Skeletal muscle tissue (tissue), 4 donors: ENCODE measurements around the gene HMBS. TPM values are rescaled to one million over a fixed set of nuclear protein-coding genes. Genes with fewer than 3 reads are reported as not detected.
"Not testable (repeated sequence)": the region's sequence is repeated elsewhere in the genome, so short reads cannot be mapped to it uniquely, and the experiment has no call there.

Experiments
- H3K27ac ChIP-seq: one replicate; pipeline ENCODE4 v1.7.0; 2013; ENCODE audit warnings: mild to moderate bottlenecking, low read depth, low read length, inconsistent platforms
- H3K27me3 ChIP-seq, 3 donors: one replicate each; pipeline ENCODE4 v1.7.0; 2013; ENCODE audit warnings: low read length in 3 of 3; ENCODE audit not compliant: control insufficient read depth in 3 of 3, insufficient read depth in 3 of 3
- H3K36me3 ChIP-seq, 3 donors: one replicate each; pipeline ENCODE4 v1.7.0; 2013; ENCODE audit warnings: low read length in 3 of 3; ENCODE audit not compliant: control insufficient read depth in 3 of 3, insufficient read depth in 3 of 3
- H3K4me1 ChIP-seq, 3 donors: one replicate each; pipeline ENCODE4 v1.7.0; 2013; ENCODE audit warnings: low read length in 3 of 3, mild to moderate bottlenecking in 3 of 3; ENCODE audit not compliant: control insufficient read depth in 3 of 3, insufficient read depth in 3 of 3
- H3K4me3 ChIP-seq, 3 donors: one replicate each; pipeline ENCODE4 v1.7.0; 2013; ENCODE audit warnings: low read length in 3 of 3
- H3K9ac ChIP-seq, 3 donors: one replicate each; pipeline ENCODE4 v1.7.0; 2013; ENCODE audit warnings: low read length in 3 of 3, mild to moderate bottlenecking in 3 of 3, moderate library complexity in 2 of 3, low read depth in 1 of 3
- H3K9me3 ChIP-seq, 3 donors: one replicate each; pipeline ENCODE4 v1.7.0; 2013; ENCODE audit warnings: low read length in 3 of 3; ENCODE audit not compliant: control insufficient read depth in 3 of 3
- total RNA-seq: library from RNA; depleted of rRNA; stranded (reverse); fragments of >200 nt; gene quantifications from one replicate; pipeline ENCODE4 v1.2.3, GENCODE V29; 2014
- donor health status: Osteomylitis.

The HMBS gene
- total RNA-seq, 1 donor from 2014 or later: 6.8 TPM

- Histone ChIP-seq H3K4me3 (peak overlapping the region; percentile 88 to 90 (median 90)), H3K9ac (peak overlapping the region; percentile 2 to 94 (median 93))
Measured at GRCh38 chr11:119100246-119100970, 15.7 kb downstream of the HMBS start.

GRCh38 chr11:119100994-119101758 is 16.5 kb downstream of the HMBS start:
- peak overlapping the region; percentile 93 for H3K27ac ChIP-seq
- H3K4me1 ChIP-seq: peaks cover 24 to 38% (median 28%) of the 10 kb centered on the region in 3 donors
- H3K36me3 ChIP-seq: peaks cover 16 to 25% (median 21%) of the 10 kb centered on the region in 3 donors
- peak overlapping the region; percentile 88 to 90 (median 90) for H3K4me3 ChIP-seq
- peak overlapping the region; percentile 92 to 94 (median 93) for H3K9ac ChIP-seq
- no peaks in the 10 kb centered on the region for H3K27me3 ChIP-seq
- H3K9me3 ChIP-seq: no peaks in the 10 kb centered on the region

More at GRCh38 chr11:119100246-119100970, 15.7 kb downstream of the HMBS start:
- H3K27me3 ChIP-seq: no peaks in the 10 kb centered on the region
- H3K4me1 ChIP-seq: peaks cover 28 to 42% (median 30%) of the 10 kb centered on the region in 3 donors
- no peaks in the 10 kb centered on the region for H3K9me3 ChIP-seq
- H3K27ac ChIP-seq: no peak overlapping the region
- H3K36me3 ChIP-seq: peaks cover 16 to 25% (median 21%) of the 10 kb centered on the region in 3 donors

GRCh38 chr11:119101759-119102423 is 17.2 kb downstream of the HMBS start, which contains the start of gene DPAGT1:
TSS of gene DPAGT1 (minus strand) at chr11:119101853. CDS start at chr11:119101655, 198 bp downstream.
- Histone ChIP-seq H3K27me3 (no peaks in the 10 kb centered on the region), H3K9me3 (no peaks in the 10 kb centered on the region), H3K4me3 (peak within 1 kb of the TSS; percentile 88 to 90 (median 90)), H3K36me3 (peaks cover 14 to 19% (median 15%) of the 10 kb centered on the region in 3 donors), H3K9ac (peak within 1 kb of the TSS; percentile 92 to 94 (median 93)), H3K4me1 (peaks cover 31 to 45% (median 35%) of the 10 kb centered on the region in 3 donors), H3K27ac (peak within 1 kb of the TSS; percentile 93)

GRCh38 chr11:119103161-119103664 is 18.5 kb downstream of the HMBS start:
- H3K9ac ChIP-seq: peak overlapping the region in 2 of 3 donors; percentile 54 to 93
- H3K27ac ChIP-seq: peak overlapping the region; percentile 93
- peaks cover 36 to 53% (median 40%) of the 10 kb centered on the region in 3 donors for H3K4me1 ChIP-seq
- not testable (repeated sequence) for H3K9me3 ChIP-seq, H3K36me3 ChIP-seq, H3K27me3 ChIP-seq
- peak overlapping the region; percentile 39 to 90 (median 88) for H3K4me3 ChIP-seq

GRCh38 chr11:119103793-119104192 is 19.1 kb downstream of the HMBS start:
- H3K9me3 ChIP-seq: no peaks in the 10 kb centered on the region
- no peak overlapping the region for H3K9ac ChIP-seq
- no peaks in the 10 kb centered on the region for H3K27me3 ChIP-seq
- H3K27ac ChIP-seq: no peak overlapping the region
- peaks cover 0 to 2% (median 0%) of the 10 kb centered on the region in 3 donors for H3K36me3 ChIP-seq
- H3K4me1 ChIP-seq: peaks cover 42 to 58% (median 46%) of the 10 kb centered on the region in 3 donors
- H3K4me3 ChIP-seq: no peak overlapping the region

GRCh38 chr11:119106564-119107537 is 22.2 kb downstream of the HMBS start, which contains the start of gene C2CD2L:
TSS of gene C2CD2L (plus strand) at chr11:119107344. CDS start at chr11:119107742, 398 bp downstream.
- Histone ChIP-seq H3K27me3 (no peaks in the 10 kb centered on the region), H3K4me1 (peaks cover 31 to 47% (median 35%) of the 10 kb centered on the region in 3 donors), H3K27ac (peak within 1 kb of the TSS; percentile 57), H3K4me3 (peak within 1 kb of the TSS; percentile 65 to 85 (median 77)), H3K9ac (peak within 1 kb of the TSS; percentile 69 to 86 (median 73)), H3K9me3 (no peaks in the 10 kb centered on the region), H3K36me3 (peaks cover 12 to 18% (median 16%) of the 10 kb centered on the region in 3 donors)

GRCh38 chr11:119107538-119108145 is 23.0 kb downstream of the HMBS start:
- peaks cover 20 to 25% (median 20%) of the 10 kb centered on the region in 3 donors for H3K36me3 ChIP-seq
- H3K4me3 ChIP-seq: peak overlapping the region; percentile 65 to 85 (median 77)
- H3K27me3 ChIP-seq: no peaks in the 10 kb centered on the region
- peaks cover 27 to 42% (median 30%) of the 10 kb centered on the region in 3 donors for H3K4me1 ChIP-seq
- H3K9ac ChIP-seq: peak overlapping the region; percentile 69 to 86 (median 71)
- no peaks in the 10 kb centered on the region for H3K9me3 ChIP-seq
- H3K27ac ChIP-seq: peak overlapping the region; percentile 57

GRCh38 chr11:119108146-119108856 is 23.6 kb downstream of the HMBS start:
- H3K27ac ChIP-seq: no peak overlapping the region

More at GRCh38 chr11:119108146-119108856, 23.6 kb downstream of the HMBS start:
- peaks cover 22 to 35% (median 25%) of the 10 kb centered on the region in 3 donors for H3K4me1 ChIP-seq
- peak overlapping the region; percentile 65 to 85 (median 77) for H3K4me3 ChIP-seq
- H3K27me3 ChIP-seq: no peaks in the 10 kb centered on the region
- H3K9ac ChIP-seq: peak overlapping the region; percentile 69 to 86 (median 71)
- H3K9me3 ChIP-seq: no peaks in the 10 kb centered on the region
- H3K36me3 ChIP-seq: peaks cover 20 to 28% (median 22%) of the 10 kb centered on the region in 3 donors
